Mucosa of descending colon (tissue), 3 donors: ENCODE measurements around the gene LIMS2. TPM values are rescaled to one million over a fixed set of nuclear protein-coding genes. Genes with fewer than 3 reads are reported as not detected.

Experiments
- ATAC-seq: fragments of 200-7000 bp; cut with Tn5 transposase; one replicate; pipeline ENCODE4 v1.9.1; 2020; ENCODE audit warnings: mild to moderate bottlenecking, moderate library complexity
- DNase-seq, 3 donors: peaks; one replicate each; pipeline ENCODE4 v3.0.0-alpha.2; 2020
- H3K36me3 ChIP-seq: fragments of 200-600 bp; one replicate; pipeline ENCODE4 v1.8.0; 2021; ENCODE audit warnings: low read depth, mild to moderate bottlenecking
- H3K4me1 ChIP-seq: fragments of 200-600 bp; one replicate; pipeline ENCODE4 v1.8.0; 2021; ENCODE audit warnings: low read depth, mild to moderate bottlenecking
- H3K4me3 ChIP-seq: fragments of 200-600 bp; one replicate; pipeline ENCODE4 v1.8.0; 2021; ENCODE audit warnings: mild to moderate bottlenecking
- H3K9me3 ChIP-seq: fragments of 200-600 bp; one replicate; pipeline ENCODE4 v1.8.0; 2021; ENCODE audit warnings: mild to moderate bottlenecking
- intact Hi-C, 2 donors: fragments of 100-400 bp; cut with DNase I in 1 of 2; cut with micrococcal nuclease in 1 of 2; formaldehyde crosslinking; loops; one replicate each; pipeline versions ENCODE4 v1.11.0 to v1.11.1; 2022; cut with DNase I, micrococcal nuclease
- total RNA-seq, 3 donors: library from RNA; stranded (reverse); fragmentation: NEBNext Ultra II Directional in 2 of 3; extraction: Animal tissue kit (Norgen Biotek cat#: 25700) in 2 of 3; gene quantifications; one replicate each; pipeline versions ENCODE4 v1.2.1 to v1.2.4, GENCODE V29; 2021 to 2023
- TF ChIP-seq, protein P1 (sequence below): fragments of 200-600 bp; IDR thresholded peaks from one replicate; pipeline ENCODE4 v1.8.0; 2022; ENCODE audit warnings: antibody characterized with exemption, mild to moderate bottlenecking
- donor health status: DM: no; HTN: no; CAD: no; lungs with moderate emphysema.
- donor health status: DM: no; HTN: no; CAD: no.
- donor health status: DM: no; HTN: yes; CAD: no.

Gene LIMS2
- total RNA-seq, 3 donors from 2014 or later: 12.5 to 478 (median 29.9) TPM

DNA sequence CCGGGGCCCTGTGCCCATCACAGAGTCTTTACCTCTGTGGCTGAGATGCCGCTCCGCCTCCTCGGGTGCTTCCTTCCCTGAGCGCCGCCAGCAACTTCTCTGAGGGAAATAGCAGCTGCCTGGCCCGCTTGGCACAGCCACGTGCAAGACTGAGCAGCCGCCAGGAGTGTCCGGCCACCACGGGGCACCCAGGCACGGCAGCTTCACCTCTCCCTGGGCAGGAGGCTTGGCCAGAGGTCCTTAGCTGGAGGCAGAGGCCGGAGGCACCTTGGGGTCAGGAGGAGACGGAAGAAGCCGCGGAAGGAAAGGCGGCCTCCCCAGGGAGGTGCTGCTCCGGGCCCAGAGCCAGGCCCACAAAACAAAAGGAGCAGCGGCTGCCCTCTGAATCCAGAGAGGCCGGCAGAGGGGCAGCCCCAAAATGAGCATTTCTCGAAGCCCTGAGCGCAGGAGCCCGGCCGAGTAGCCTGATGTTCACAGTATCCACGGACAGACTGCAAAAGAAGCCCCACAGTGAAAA, 6.0 kb upstream of the LIMS2 start:
- intact Hi-C loops: no loop called here
- Histone ChIP-seq H3K9me3 (no peaks in the 10 kb centered on the region), H3K4me1 (no peaks in the 10 kb centered on the region), H3K4me3 (no peak overlapping the region), H3K36me3 (no peaks in the 10 kb centered on the region)
- ATAC-seq (peak; percentile 14), DNase-seq (no peak)
- TF ChIP-seq, protein P1, sequence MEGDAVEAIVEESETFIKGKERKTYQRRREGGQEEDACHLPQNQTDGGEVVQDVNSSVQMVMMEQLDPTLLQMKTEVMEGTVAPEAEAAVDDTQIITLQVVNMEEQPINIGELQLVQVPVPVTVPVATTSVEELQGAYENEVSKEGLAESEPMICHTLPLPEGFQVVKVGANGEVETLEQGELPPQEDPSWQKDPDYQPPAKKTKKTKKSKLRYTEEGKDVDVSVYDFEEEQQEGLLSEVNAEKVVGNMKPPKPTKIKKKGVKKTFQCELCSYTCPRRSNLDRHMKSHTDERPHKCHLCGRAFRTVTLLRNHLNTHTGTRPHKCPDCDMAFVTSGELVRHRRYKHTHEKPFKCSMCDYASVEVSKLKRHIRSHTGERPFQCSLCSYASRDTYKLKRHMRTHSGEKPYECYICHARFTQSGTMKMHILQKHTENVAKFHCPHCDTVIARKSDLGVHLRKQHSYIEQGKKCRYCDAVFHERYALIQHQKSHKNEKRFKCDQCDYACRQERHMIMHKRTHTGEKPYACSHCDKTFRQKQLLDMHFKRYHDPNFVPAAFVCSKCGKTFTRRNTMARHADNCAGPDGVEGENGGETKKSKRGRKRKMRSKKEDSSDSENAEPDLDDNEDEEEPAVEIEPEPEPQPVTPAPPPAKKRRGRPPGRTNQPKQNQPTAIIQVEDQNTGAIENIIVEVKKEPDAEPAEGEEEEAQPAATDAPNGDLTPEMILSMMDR: no peak

GRCh38 chr2:127680706-127681287, 5.5 kb upstream of the LIMS2 start:
- peaks cover under 1% of the 10 kb centered on the region for H3K4me1 ChIP-seq
- H3K4me3 ChIP-seq: no peak overlapping the region
- DNase-seq: no peak
- no peak for ATAC-seq
- intact Hi-C loops: no loop called here
- no peaks in the 10 kb centered on the region for H3K36me3 ChIP-seq
- H3K9me3 ChIP-seq: no peaks in the 10 kb centered on the region
- TF ChIP-seq, protein P1: no peak

DNA sequence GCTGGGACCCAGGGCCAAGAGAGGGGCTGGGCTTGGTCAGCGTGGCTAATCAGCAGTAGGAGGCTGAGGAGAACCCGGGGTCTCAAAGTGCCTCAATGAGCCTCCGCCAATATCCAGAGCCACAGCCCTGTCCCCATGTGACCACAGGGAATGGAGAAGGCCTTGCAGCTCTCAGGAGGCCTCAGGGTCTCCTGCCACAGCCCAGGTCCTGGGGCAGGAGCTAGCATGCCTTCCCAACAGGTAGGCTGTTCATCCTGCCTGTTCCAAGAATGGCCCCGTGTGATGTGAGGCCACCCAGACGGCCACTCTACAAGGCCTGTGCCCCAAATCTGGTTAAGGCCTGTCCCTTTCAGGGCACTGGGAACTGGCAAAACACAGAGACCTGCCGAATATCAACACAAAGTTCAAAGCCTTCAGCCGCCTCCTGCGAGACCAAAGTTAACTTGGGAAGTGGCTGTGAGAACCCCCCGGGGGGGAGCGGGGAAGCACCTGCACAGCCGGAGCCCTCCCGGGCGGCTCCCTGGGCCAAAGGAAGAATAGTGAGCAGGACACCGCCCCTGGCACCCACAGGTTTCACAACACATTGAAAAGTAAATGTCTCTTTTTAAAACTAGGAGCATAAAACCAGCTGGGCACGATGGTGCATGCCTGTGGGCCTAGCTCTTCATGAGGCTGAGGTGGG, 4.5 kb upstream of the LIMS2 start:
- H3K36me3 ChIP-seq: no peaks in the 10 kb centered on the region
- peaks cover 6% of the 10 kb centered on the region for H3K4me1 ChIP-seq
- DNase-seq (no peak), ATAC-seq (no peak)
- no peak overlapping the region for H3K4me3 ChIP-seq
- H3K9me3 ChIP-seq: no peaks in the 10 kb centered on the region
- intact Hi-C loops: no loop called here
- TF ChIP-seq, protein P1: no peak

GRCh38 chr2:127678991-127679390, 3.7 kb upstream of the LIMS2 start:
- H3K4me3 ChIP-seq: no peak overlapping the region
- H3K36me3 ChIP-seq: no peaks in the 10 kb centered on the region
- peaks cover 6% of the 10 kb centered on the region for H3K4me1 ChIP-seq
- intact Hi-C loops: no loop called here
- TF ChIP-seq, protein P1: no peak
- DNase-seq (no peak), ATAC-seq (no peak)
- no peaks in the 10 kb centered on the region for H3K9me3 ChIP-seq

DNA sequence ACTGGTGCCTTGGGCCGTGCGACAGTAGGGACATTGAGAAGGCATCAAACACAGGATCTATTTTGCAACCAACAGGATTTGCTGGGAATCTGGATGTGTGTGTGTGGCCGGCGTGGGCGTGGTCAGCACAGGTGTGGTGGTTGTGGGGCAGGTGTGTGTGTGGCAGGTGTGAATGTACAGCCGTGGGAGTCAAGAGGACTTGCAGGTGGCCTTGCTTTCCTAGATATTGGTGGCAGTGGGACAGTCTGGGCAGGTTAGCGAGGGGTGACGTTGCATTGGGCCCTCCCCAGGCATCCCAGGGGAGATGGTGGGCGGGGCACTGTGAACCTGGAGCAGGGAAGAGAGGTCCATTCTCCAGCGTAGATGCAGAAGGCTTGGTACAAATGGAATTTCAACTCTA, 3.2 kb upstream of the LIMS2 start:
- Histone ChIP-seq H3K4me1 (peaks cover 6% of the 10 kb centered on the region), H3K9me3 (no peaks in the 10 kb centered on the region), H3K36me3 (no peaks in the 10 kb centered on the region), H3K4me3 (no peak overlapping the region)
- no peak for DNase-seq
- ATAC-seq: peak; percentile 12
- intact Hi-C loops: no loop called here
- TF ChIP-seq, protein P1: no peak
